ENCODE data around the gene GRB7.
"Not testable (repeated sequence)": the region's sequence is repeated elsewhere in the genome, so short reads cannot be mapped to it uniquely, and the experiment has no call there.

The GRB7 gene

GRCh38 chr17:39737760-39738567 is at the start of gene GRB7:
Gene GRB7 (plus strand): TSS chr17:39737938. CDS start chr17:39742302, 4,364 bp downstream.
- no peak for DNase-seq (ENCODE audit: low read depth in 4 of 4, low spot score in 1 of 4)

- DNase-seq (ENCODE audit: low read depth in 4 of 4, low spot score in 1 of 4): no peak
Observed at GRCh38 chr17:39688475-39688835, 49.3 kb upstream of the GRB7 start.

- DNase-seq (ENCODE audit: low read depth in 4 of 4, low spot score in 1 of 4): no peak
Observed at GRCh38 chr17:39688945-39689344, 48.8 kb upstream of the GRB7 start.

- DNase-seq (ENCODE audit: low read depth in 4 of 4, low spot score in 1 of 4): no peak
Observed at GRCh38 chr17:39694593-39694992, 43.1 kb upstream of the GRB7 start.

GRCh38 chr17:39695089-39695474 is 42.7 kb upstream of the GRB7 start:
- DNase-seq (ENCODE audit: low read depth in 4 of 4, low spot score in 1 of 4): no peak

GRCh38 chr17:39696731-39697130 is 41.0 kb upstream of the GRB7 start:
- no peak for DNase-seq (ENCODE audit: low read depth in 4 of 4, low spot score in 1 of 4)

GRCh38 chr17:39697961-39698360 is 39.8 kb upstream of the GRB7 start:
- DNase-seq (ENCODE audit: low read depth in 4 of 4, low spot score in 1 of 4): no peak

GRCh38 chr17:39699157-39699817 is 38.5 kb upstream of the GRB7 start:
- not testable (repeated sequence) for DNase-seq (ENCODE audit: low read depth in 4 of 4, low spot score in 1 of 4)

- no peak for DNase-seq (ENCODE audit: low read depth in 4 of 4, low spot score in 1 of 4)
Observed at GRCh38 chr17:39699818-39700147, 38.0 kb upstream of the GRB7 start, which contains the start of gene ERBB2. Gene ERBB2 (plus strand): TSS chr17:39700064. CDS start chr17:39700239, 175 bp downstream.

GRCh38 chr17:39700148-39700987 is 37.4 kb upstream of the GRB7 start:
- DNase-seq (ENCODE audit: low read depth in 4 of 4, low spot score in 1 of 4): no peak

GRCh38 chr17:39701012-39701783 is 36.5 kb upstream of the GRB7 start:
- DNase-seq (ENCODE audit: low read depth in 4 of 4, low spot score in 1 of 4): no peak

- DNase-seq (ENCODE audit: low read depth in 4 of 4, low spot score in 1 of 4): no peak
Observed at GRCh38 chr17:39701784-39702422, 35.8 kb upstream of the GRB7 start.

- DNase-seq (ENCODE audit: low read depth in 4 of 4, low spot score in 1 of 4): no peak
Observed at GRCh38 chr17:39702901-39703893, 34.5 kb upstream of the GRB7 start.

GRCh38 chr17:39703913-39704312 is 33.8 kb upstream of the GRB7 start:
- no peak for DNase-seq (ENCODE audit: low read depth in 4 of 4, low spot score in 1 of 4)

- DNase-seq (ENCODE audit: low read depth in 4 of 4, low spot score in 1 of 4): no peak
Observed at GRCh38 chr17:39704821-39705551, 32.8 kb upstream of the GRB7 start.

GRCh38 chr17:39705786-39706348 is 31.9 kb upstream of the GRB7 start:
- no peak for DNase-seq (ENCODE audit: low read depth in 4 of 4, low spot score in 1 of 4)

- no peak for DNase-seq (ENCODE audit: low read depth in 4 of 4, low spot score in 1 of 4)
Observed at GRCh38 chr17:39706383-39706782, 31.4 kb upstream of the GRB7 start.

- no peak for DNase-seq (ENCODE audit: low read depth in 4 of 4, low spot score in 1 of 4)
Observed at GRCh38 chr17:39706921-39707337, 30.8 kb upstream of the GRB7 start.

All from stimulated activated CD4-positive, alpha-beta T cell treated with anti-CD3 and anti-CD28 coated beads, Interleukin-1b, Interleukin-23, amount 100 ng/mL, for 24 hours (primary cell).